Thymus (tissue), 11 donors: ENCODE data around the gene MASP2. TPM values are rescaled to one million over a fixed set of nuclear protein-coding genes. Genes with fewer than 3 reads are reported as not detected.
"Not testable (repeated sequence)": the region's sequence is repeated elsewhere in the genome, so short reads cannot be mapped to it uniquely, and the experiment has no call there.

ENCODE experiments used
- DNase-seq, 9 donors: peaks; one replicate each; pipeline ENCODE4 v3.0.0-alpha.2; 2013; ENCODE audit warnings: low spot score in 9 of 9, low read depth in 6 of 9, missing footprints in 1 of 9
- H3K27ac ChIP-seq, 2 donors: one replicate each; pipeline ENCODE4 v1.5.1; 2013; ENCODE audit warnings: control low read depth in 1 of 2, low read depth in 1 of 2, low read length in 1 of 2, mild to moderate bottlenecking in 1 of 2, moderate library complexity in 1 of 2
- H3K27me3 ChIP-seq, 2 donors: one replicate each; pipeline ENCODE4 v1.5.1; 2013; ENCODE audit warnings: low read length in 1 of 2; ENCODE audit not compliant: control insufficient read depth in 2 of 2, insufficient read depth in 1 of 2
- H3K36me3 ChIP-seq, 2 donors: one replicate each; pipeline ENCODE4 v1.5.1; 2013; ENCODE audit warnings: low read length in 1 of 2, mild to moderate bottlenecking in 1 of 2, moderate library complexity in 1 of 2; ENCODE audit not compliant: control insufficient read depth in 2 of 2, insufficient read depth in 2 of 2
- H3K4me1 ChIP-seq, 2 donors: one replicate each; pipeline ENCODE4 v1.5.1; 2013; ENCODE audit warnings: low read length in 2 of 2; ENCODE audit not compliant: control insufficient read depth in 2 of 2, insufficient read depth in 2 of 2
- H3K4me3 ChIP-seq, 2 donors: one replicate each; pipeline ENCODE4 v1.5.1; 2013; ENCODE audit warnings: low read length in 2 of 2, control low read depth in 1 of 2, mild to moderate bottlenecking in 1 of 2
- H3K9me3 ChIP-seq, 2 donors: one replicate each; pipeline ENCODE4 v1.5.1; 2013; ENCODE audit warnings: low read length in 1 of 2, mild to moderate bottlenecking in 1 of 2; ENCODE audit not compliant: control insufficient read depth in 2 of 2, insufficient read depth in 1 of 2
- WGBS: extraction: QIAGEN DNeasy Blood & Tissue Kit; methylation state at CpG from one replicate; pipeline ENCODE4 v1.1.7; 2013; 5-methylcytosine and 5-hydroxymethylcytosine counted together
- polyA plus RNA-seq: library from polyadenylated mRNA; stranded (reverse); fragments of 200-250 nt; gene quantifications from one replicate; pipeline ENCODE4 v1.2.3, GENCODE V29; 2013
- total RNA-seq: library from RNA; stranded (reverse); fragments of 120-200 nt; gene quantifications from one replicate; pipeline ENCODE4 v1.2.4, GENCODE V29; 2013
- donor health status: healthy.

Gene MASP2
- total and polyA plus RNA-seq, 2 donors = 0.05 TPM; not detected in 1

DNA sequence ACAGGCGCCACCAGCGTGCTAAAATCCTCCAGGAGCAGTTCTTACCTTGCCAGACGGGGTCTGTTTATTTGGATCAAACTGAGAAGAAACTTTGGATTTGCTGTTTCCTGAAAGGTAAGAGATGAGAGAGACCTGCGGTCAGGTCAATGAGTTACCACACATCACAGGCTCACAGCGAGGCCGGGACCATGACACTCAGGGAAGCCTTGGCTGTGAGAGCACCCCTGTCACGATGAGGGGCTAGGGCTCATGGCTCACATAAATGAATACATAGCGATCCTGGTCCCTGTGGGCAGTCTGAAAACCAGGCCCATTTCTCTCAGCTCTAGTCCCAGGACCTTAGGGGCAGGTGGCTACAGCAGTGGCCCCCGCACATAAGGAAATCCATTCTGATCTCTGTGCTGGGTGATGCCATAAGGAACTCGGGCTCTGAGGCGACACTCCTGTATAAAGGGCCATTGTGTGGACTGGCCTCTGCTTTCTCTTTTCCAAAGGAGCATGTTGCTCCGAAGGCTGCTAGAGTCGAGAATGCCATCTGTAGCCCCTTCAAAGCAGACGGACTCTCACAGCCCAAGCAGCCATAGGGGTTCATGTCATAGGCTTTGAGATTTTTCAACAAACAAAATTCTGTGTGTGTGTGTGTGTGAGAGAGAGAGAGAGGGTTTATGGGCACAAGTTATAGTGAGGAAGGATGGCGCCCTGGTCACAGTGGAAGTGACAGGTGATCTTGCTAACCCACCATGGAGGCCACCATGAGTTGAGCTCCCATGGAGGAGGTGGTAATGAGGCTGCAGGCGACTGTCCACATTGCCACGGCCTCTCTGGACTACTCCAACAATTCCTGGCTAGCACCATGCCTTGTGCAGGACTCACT, 21.8 kb upstream of the MASP2 start:
- Histone ChIP-seq H3K27me3 (no peaks in the 10 kb centered on the region), H3K36me3 (peaks cover 75 to 78% of the 10 kb centered on the region in 2 donors), H3K27ac (no peak overlapping the region), H3K4me3 (no peak overlapping the region), H3K9me3 (no peaks in the 10 kb centered on the region), H3K4me1 (peaks cover 0 to 13% of the 10 kb centered on the region in 2 donors)
- DNase-seq = no peak
- 98% methylated on average over 17 of the region's 17 CpGs for WGBS

- H3K4me1 ChIP-seq = peaks cover 0 to 13% of the 10 kb centered on the region in 2 donors
- H3K36me3 ChIP-seq = peaks cover 71% of the 10 kb centered on the region in 2 donors
- no peak overlapping the region for H3K27ac ChIP-seq
- H3K27me3 ChIP-seq = no peaks in the 10 kb centered on the region
- no peak overlapping the region for H3K4me3 ChIP-seq
- DNase-seq = no peak
- WGBS = 96% methylated on average over 18 of the region's 18 CpGs
- no peaks in the 10 kb centered on the region for H3K9me3 ChIP-seq
Observed at GRCh38 chr1:11067716-11068599, 20.9 kb upstream of the MASP2 start.

DNA sequence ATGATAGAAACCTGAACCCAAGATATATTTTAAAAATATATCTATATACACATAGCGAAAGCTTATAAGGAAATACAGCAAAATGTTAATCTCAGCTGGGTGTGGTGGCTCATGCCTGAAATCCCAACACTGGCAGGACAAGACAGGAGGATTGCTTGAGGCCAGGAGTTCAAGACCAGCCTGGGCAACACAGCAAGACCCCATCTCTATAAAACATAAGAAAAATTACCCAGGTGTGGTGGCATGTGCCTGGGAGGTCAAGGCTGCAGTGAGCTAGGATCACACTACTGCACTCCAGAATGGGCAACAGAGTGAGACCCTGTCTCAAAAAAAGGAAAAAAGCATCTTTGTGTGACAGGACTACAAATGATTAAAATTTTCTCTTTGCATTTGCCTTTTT, 18.8 kb upstream of the MASP2 start:
- WGBS = 99% methylated on average over 1 of the region's 1 CpG
- H3K36me3 ChIP-seq = peaks cover 50 to 58% of the 10 kb centered on the region in 2 donors
- no peaks in the 10 kb centered on the region for H3K27me3 ChIP-seq
- peaks cover 0 to 19% of the 10 kb centered on the region in 2 donors for H3K4me1 ChIP-seq
- H3K9me3 ChIP-seq = no peaks in the 10 kb centered on the region
- no peak overlapping the region for H3K4me3 ChIP-seq
- no peak for DNase-seq
- H3K27ac ChIP-seq = no peak overlapping the region

GRCh38 chr1:11064942-11065341, 17.9 kb upstream of the MASP2 start:
- no peak for DNase-seq
- H3K4me3 ChIP-seq = no peak overlapping the region
- H3K27ac ChIP-seq = no peak overlapping the region
- H3K9me3 ChIP-seq = no peaks in the 10 kb centered on the region
- H3K4me1 ChIP-seq = peaks cover 0 to 23% of the 10 kb centered on the region in 2 donors
- H3K36me3 ChIP-seq = peaks cover 42 to 50% of the 10 kb centered on the region in 2 donors
- no peaks in the 10 kb centered on the region for H3K27me3 ChIP-seq
- WGBS = over 99% methylated on average over 3 of the region's 3 CpGs

DNA sequence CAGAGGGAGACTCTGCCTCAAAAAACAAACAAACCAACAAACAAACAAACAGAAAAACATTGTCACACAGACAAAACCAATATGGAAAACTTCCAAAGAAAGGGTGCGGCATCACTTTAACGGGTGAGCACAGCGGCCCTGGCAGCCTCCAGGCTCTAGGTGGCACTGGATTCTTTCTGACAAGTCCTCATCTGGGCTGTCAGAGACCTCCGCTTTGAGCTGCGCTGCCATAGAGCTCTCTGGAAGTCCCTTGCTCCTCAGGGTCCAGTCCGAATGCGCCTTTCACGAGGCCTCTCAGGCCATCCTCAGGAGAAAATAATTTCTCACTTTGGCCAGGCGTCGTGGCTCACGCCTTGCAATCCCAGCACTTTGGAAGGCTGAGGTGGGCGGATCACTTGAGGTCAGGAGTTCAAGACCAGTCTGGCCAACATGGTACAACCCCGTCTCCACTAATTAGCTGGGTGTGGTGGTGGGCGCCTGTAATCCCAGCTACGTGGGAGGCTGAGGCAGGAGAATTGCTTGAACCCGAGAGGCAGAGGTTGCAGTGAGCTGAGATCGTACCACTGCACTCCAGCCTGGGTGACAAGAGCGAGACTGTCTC, 17.0 kb upstream of the MASP2 start:
- not testable (repeated sequence) for H3K27me3 ChIP-seq, H3K27ac ChIP-seq, H3K4me3 ChIP-seq, H3K9me3 ChIP-seq, DNase-seq
- peaks cover 5 to 19% of the 10 kb centered on the region in 2 donors for H3K4me1 ChIP-seq
- peaks cover 33 to 41% of the 10 kb centered on the region in 2 donors for H3K36me3 ChIP-seq
- WGBS = 97% methylated on average over 18 of the region's 18 CpGs

DNA sequence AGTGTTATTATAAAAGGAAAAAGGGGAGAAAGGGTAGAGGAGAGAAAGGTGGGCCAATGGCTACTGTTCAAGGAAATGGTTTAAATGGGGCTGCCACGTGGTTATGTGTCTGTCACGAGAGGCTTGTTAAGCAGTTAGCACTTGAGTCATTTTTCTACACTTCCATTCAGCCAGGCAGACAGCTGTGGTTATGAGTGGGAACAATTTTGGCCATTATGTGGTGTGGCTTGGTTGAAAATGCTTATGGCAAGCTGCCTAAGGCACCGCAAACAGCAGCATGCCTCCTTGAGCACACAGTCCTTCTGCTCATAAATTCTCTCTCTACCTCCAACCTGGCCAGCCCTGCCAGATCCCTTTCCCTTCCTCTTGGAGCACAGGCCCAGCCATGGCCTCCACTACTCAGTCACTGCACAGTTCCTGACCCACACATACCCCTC, 15.9 kb upstream of the MASP2 start:
- Histone ChIP-seq H3K4me1 (peaks cover 11 to 25% of the 10 kb centered on the region in 2 donors), H3K27ac (no peak overlapping the region), H3K36me3 (peaks cover 23 to 30% of the 10 kb centered on the region in 2 donors), H3K4me3 (no peak overlapping the region), H3K9me3 (no peaks in the 10 kb centered on the region), H3K27me3 (no peaks in the 10 kb centered on the region)
- DNase-seq = no peak
- 94% methylated on average over 3 of the region's 3 CpGs for WGBS

- DNase-seq = no peak
- WGBS = 93% methylated on average over 5 of the region's 5 CpGs
- Histone ChIP-seq H3K36me3 (peaks cover 16 to 22% of the 10 kb centered on the region in 2 donors), H3K9me3 (no peaks in the 10 kb centered on the region), H3K4me1 (peaks cover 11 to 25% of the 10 kb centered on the region in 2 donors), H3K27me3 (no peaks in the 10 kb centered on the region), H3K27ac (peak overlapping the region in 1 of 2 donors; percentile 42), H3K4me3 (no peak overlapping the region)
Observed at GRCh38 chr1:11061652-11062365, 14.8 kb upstream of the MASP2 start.

- Histone ChIP-seq H3K4me3 (peak within 1 kb of the TSS; percentile 75 to 76), H3K4me1 (peaks cover 11 to 25% of the 10 kb centered on the region in 2 donors), H3K9me3 (no peaks in the 10 kb centered on the region), H3K27me3 (no peaks in the 10 kb centered on the region), H3K27ac (peak within 1 kb of the TSS; percentile 20 to 46), H3K36me3 (peaks cover 16 to 19% of the 10 kb centered on the region in 2 donors)
- WGBS = under 1% methylated on average over 83 of the region's 83 CpGs
- peak; percentile 54 to 92 (median 80) for DNase-seq
Observed at GRCh38 chr1:11059968-11060830, 13.2 kb upstream of the MASP2 start, which contains the start of gene SRM. Gene SRM, minus strand, starts transcription at chr1:11060018. Its CDS starts 75 bp downstream, at chr1:11059943.
